Neural cell (in vitro differentiated cells): ENCODE data around the gene PDC. TPM values are rescaled to one million over a fixed set of nuclear protein-coding genes. Genes with fewer than 3 reads are reported as not detected.

Experiments
- H2AFZ ChIP-seq: fragments of 200-600, 300-800 bp; sonication (generic), shearing (Covaris generic); 2 replicates; pipeline ENCODE4 v1.6.0; 2014; ENCODE audit warnings: low read depth, mild to moderate bottlenecking, antibody characterized with exemption, low read length, moderate library complexity
- H3F3A ChIP-seq: fragments of 200-600 bp; shearing (Covaris generic); 2 replicates; pipeline ENCODE4 v1.6.1; 2016; ENCODE audit warnings: mild to moderate bottlenecking, moderate library complexity, mixed read lengths, antibody characterized with exemption, low read length; ENCODE audit not compliant: insufficient read depth, poor library complexity, severe bottlenecking
- H3K27ac ChIP-seq: fragments of 200-600, 300-800 bp; sonication (generic), shearing (Covaris generic); 2 replicates; pipeline ENCODE4 v1.5.1; 2014; ENCODE audit warnings: mild to moderate bottlenecking, low read length, moderate library complexity
- H3K27me3 ChIP-seq: fragments of 300-800, 200-600 bp; sonication (generic), shearing (Covaris generic); 2 replicates; pipeline ENCODE4 v1.6.0; 2014; ENCODE audit warnings: mild to moderate bottlenecking, low read depth, low read length, moderate library complexity; ENCODE audit not compliant: insufficient read depth
- H3K36me3 ChIP-seq: fragments of 300-800, 200-600 bp; sonication (generic), shearing (Covaris generic); 2 replicates; pipeline ENCODE4 v1.5.1; 2014; ENCODE audit warnings: mild to moderate bottlenecking, antibody characterized with exemption, low read length, moderate library complexity; ENCODE audit not compliant: insufficient read depth
- H3K4me2 ChIP-seq: fragments of 300-800, 200-600 bp; sonication (generic), shearing (Covaris generic); 2 replicates; pipeline ENCODE4 v1.6.0; 2014; ENCODE audit warnings: mild to moderate bottlenecking, low read length
- H3K4me3 ChIP-seq: fragments of 300-800, 200-600 bp; sonication (generic), shearing (Covaris generic); 2 replicates; pipeline ENCODE4 v1.5.1; 2014; ENCODE audit warnings: mild to moderate bottlenecking, low read length, moderate library complexity
- H3K79me2 ChIP-seq: fragments of 200-600 bp; shearing (Covaris generic); replicated peaks from 2 replicates; pipeline ENCODE4 v1.6.0; 2014; ENCODE audit warnings: mild to moderate bottlenecking, low read length, moderate library complexity; ENCODE audit not compliant: insufficient read depth
- H3K9ac ChIP-seq: fragments of 300-800, 200-600 bp; sonication (generic), shearing (Covaris generic); 2 replicates; pipeline ENCODE4 v1.6.1; 2016; ENCODE audit warnings: mild to moderate bottlenecking, low read length, mixed read lengths
- H3K9me2 ChIP-seq: fragments of 200-600 bp; shearing (Covaris generic); 2 replicates; pipeline ENCODE4 v1.6.1; 2016; ENCODE audit warnings: mild to moderate bottlenecking, low read length, mixed read lengths; ENCODE audit not compliant: insufficient read depth
- H3K9me3 ChIP-seq: fragments of 200-600, 300-800 bp; sonication (generic), shearing (Covaris generic); 2 replicates; pipeline ENCODE4 v1.6.1; 2016; ENCODE audit warnings: mild to moderate bottlenecking, mixed run types, low read length, moderate library complexity, mixed read lengths
- H4K20me1 ChIP-seq: fragments of 200-600 bp; shearing (Covaris generic); 2 replicates; pipeline ENCODE4 v1.6.1; 2016; ENCODE audit warnings: mild to moderate bottlenecking, mixed run types; ENCODE audit not compliant: insufficient read depth
- EP300 ChIP-seq: fragments of 450-650 bp; conservative IDR thresholded peaks from 2 replicates; pipeline ENCODE4 v1.6.1; 2014; ENCODE audit warnings: antibody characterized with exemption, mild to moderate bottlenecking, moderate library complexity; ENCODE audit not compliant: poor library complexity, severe bottlenecking
- EZH2 ChIP-seq: fragments of 200-600, 300-800 bp; shearing (Covaris generic), sonication (generic); IDR thresholded peaks from 2 replicates; pipeline ENCODE4 v1.6.1; 2014; ENCODE audit warnings: antibody characterized with exemption, low read length, borderline replicate concordance, mild to moderate bottlenecking; ENCODE audit not compliant: insufficient read depth, poor library complexity, severe bottlenecking
- MXI1 ChIP-seq: fragments of 450-650 bp; conservative IDR thresholded peaks from 2 replicates; pipeline ENCODE4 v1.6.1; 2014; ENCODE audit warnings: antibody characterized with exemption, mild to moderate bottlenecking; ENCODE audit not compliant: poor library complexity, severe bottlenecking
- POLR2AphosphoS5 ChIP-seq: IDR thresholded peaks from 2 replicates; pipeline ENCODE4 v1.6.1; 2012
- RAD21 ChIP-seq: fragments of 450-650 bp; conservative IDR thresholded peaks from 2 replicates; pipeline ENCODE4 v1.6.1; 2014; ENCODE audit warnings: antibody characterized with exemption, mild to moderate bottlenecking, moderate library complexity
- SMC3 ChIP-seq: fragments of 450-650 bp; conservative IDR thresholded peaks from 2 replicates; pipeline ENCODE4 v1.6.1; 2014; ENCODE audit warnings: antibody characterized with exemption, mild to moderate bottlenecking, moderate library complexity; ENCODE audit not compliant: poor library complexity
- TAF1 ChIP-seq: IDR thresholded peaks from 2 replicates; pipeline ENCODE4 v1.6.1; 2012; ENCODE audit warnings: low read depth
- polyA plus RNA-seq: library from polyadenylated mRNA; depleted of rRNA; stranded (reverse); fragments of >200 nt; gene quantifications from 2 replicates; pipeline ENCODE4 v1.2.3, GENCODE V29; 2014
- TF ChIP-seq, protein P1 (sequence below): fragments of 450-650 bp; IDR thresholded peaks from 2 replicates; pipeline ENCODE4 v1.5.1; 2014; ENCODE audit warnings: antibody characterized with exemption, mild to moderate bottlenecking, moderate library complexity; ENCODE audit not compliant: poor library complexity, severe bottlenecking
- TF ChIP-seq, protein P2 (sequence below): IDR thresholded peaks from 2 replicates; pipeline ENCODE4 v1.6.1; 2012; ENCODE audit warnings: borderline replicate concordance

PDC gene
- polyA plus RNA-seq, 1 donor from 2014 or later = not detected

DNA sequence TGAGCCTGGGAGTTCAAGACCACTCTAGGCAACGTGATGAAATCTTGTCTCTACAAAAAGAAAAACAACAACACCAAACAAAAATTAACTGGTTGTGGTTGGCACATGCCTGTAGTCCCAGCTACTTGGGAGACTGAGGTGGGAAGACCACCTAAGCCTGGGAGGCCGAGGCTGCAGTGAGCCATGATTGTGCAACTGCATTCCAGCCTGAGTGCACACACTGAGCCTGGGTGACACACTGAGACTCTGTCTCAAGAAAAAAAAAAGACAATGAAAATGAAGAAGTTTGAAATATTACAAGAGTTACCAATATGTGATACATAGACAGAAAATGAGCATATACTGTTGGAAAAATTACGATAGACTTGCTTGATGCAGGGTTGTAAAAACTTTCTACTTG, 31.9 kb downstream of the PDC start:
- no peaks in the 10 kb centered on the region for H3K9me3 ChIP-seq
- H3K36me3 ChIP-seq = no peaks in the 10 kb centered on the region
- no peak overlapping the region for H3K9ac ChIP-seq
- H3K4me3 ChIP-seq = no peak overlapping the region
- no peaks in the 10 kb centered on the region for H3K79me2 ChIP-seq
- no peaks in the 10 kb centered on the region for H3K9me2 ChIP-seq
- no peak overlapping the region for H2AFZ ChIP-seq
- TF ChIP-seq EZH2 = no peak
- TF ChIP-seq TAF1 = no peak
- TF ChIP-seq, protein P1, sequence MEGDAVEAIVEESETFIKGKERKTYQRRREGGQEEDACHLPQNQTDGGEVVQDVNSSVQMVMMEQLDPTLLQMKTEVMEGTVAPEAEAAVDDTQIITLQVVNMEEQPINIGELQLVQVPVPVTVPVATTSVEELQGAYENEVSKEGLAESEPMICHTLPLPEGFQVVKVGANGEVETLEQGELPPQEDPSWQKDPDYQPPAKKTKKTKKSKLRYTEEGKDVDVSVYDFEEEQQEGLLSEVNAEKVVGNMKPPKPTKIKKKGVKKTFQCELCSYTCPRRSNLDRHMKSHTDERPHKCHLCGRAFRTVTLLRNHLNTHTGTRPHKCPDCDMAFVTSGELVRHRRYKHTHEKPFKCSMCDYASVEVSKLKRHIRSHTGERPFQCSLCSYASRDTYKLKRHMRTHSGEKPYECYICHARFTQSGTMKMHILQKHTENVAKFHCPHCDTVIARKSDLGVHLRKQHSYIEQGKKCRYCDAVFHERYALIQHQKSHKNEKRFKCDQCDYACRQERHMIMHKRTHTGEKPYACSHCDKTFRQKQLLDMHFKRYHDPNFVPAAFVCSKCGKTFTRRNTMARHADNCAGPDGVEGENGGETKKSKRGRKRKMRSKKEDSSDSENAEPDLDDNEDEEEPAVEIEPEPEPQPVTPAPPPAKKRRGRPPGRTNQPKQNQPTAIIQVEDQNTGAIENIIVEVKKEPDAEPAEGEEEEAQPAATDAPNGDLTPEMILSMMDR = no peak
- no peak for TF ChIP-seq SMC3
- TF ChIP-seq, protein P2, sequence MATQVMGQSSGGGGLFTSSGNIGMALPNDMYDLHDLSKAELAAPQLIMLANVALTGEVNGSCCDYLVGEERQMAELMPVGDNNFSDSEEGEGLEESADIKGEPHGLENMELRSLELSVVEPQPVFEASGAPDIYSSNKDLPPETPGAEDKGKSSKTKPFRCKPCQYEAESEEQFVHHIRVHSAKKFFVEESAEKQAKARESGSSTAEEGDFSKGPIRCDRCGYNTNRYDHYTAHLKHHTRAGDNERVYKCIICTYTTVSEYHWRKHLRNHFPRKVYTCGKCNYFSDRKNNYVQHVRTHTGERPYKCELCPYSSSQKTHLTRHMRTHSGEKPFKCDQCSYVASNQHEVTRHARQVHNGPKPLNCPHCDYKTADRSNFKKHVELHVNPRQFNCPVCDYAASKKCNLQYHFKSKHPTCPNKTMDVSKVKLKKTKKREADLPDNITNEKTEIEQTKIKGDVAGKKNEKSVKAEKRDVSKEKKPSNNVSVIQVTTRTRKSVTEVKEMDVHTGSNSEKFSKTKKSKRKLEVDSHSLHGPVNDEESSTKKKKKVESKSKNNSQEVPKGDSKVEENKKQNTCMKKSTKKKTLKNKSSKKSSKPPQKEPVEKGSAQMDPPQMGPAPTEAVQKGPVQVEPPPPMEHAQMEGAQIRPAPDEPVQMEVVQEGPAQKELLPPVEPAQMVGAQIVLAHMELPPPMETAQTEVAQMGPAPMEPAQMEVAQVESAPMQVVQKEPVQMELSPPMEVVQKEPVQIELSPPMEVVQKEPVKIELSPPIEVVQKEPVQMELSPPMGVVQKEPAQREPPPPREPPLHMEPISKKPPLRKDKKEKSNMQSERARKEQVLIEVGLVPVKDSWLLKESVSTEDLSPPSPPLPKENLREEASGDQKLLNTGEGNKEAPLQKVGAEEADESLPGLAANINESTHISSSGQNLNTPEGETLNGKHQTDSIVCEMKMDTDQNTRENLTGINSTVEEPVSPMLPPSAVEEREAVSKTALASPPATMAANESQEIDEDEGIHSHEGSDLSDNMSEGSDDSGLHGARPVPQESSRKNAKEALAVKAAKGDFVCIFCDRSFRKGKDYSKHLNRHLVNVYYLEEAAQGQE = no peak
- no peak for TF ChIP-seq MXI1
- no peak for TF ChIP-seq EP300
- TF ChIP-seq POLR2AphosphoS5 = no peak
- TF ChIP-seq RAD21 = no peak
- H3K4me2 ChIP-seq = no peak overlapping the region
- H3K27me3 ChIP-seq = no peaks in the 10 kb centered on the region
- no peak overlapping the region for H3K27ac ChIP-seq
- no peaks in the 10 kb centered on the region for H3F3A ChIP-seq
- no peaks in the 10 kb centered on the region for H4K20me1 ChIP-seq

DNA sequence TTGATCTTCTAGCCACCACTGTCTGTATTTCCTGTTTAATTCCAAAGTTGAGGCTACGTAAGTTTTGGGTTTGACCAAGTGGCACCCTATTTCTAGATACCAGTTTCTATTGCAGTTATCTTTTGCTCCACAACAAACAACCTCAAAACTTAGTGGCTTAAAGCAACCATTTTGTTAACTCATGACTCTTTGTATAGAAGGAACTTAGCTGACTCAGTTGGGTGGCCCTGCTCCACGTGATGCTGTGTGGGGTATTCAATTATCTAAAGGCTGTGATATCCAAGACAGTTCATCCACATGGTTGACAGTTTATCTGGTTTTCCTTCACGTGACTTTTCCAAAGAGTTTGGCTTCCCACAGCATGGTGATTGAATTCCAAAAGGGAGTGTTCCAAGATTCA, 34.8 kb downstream of the PDC start:
- Histone ChIP-seq H3F3A (no peaks in the 10 kb centered on the region), H3K36me3 (no peaks in the 10 kb centered on the region), H3K9me3 (no peaks in the 10 kb centered on the region), H3K79me2 (no peaks in the 10 kb centered on the region), H2AFZ (no peak overlapping the region), H3K9ac (no peak overlapping the region), H3K27ac (no peak overlapping the region), H3K4me3 (no peak overlapping the region), H4K20me1 (no peaks in the 10 kb centered on the region), H3K9me2 (no peaks in the 10 kb centered on the region), H3K4me2 (no peak overlapping the region), H3K27me3 (no peaks in the 10 kb centered on the region)
- no peak for TF ChIP-seq RAD21
- no peak for TF ChIP-seq TAF1
- no peak for TF ChIP-seq SMC3
- TF ChIP-seq, protein P1 = no peak
- no peak for TF ChIP-seq POLR2AphosphoS5
- no peak for TF ChIP-seq EP300
- no peak for TF ChIP-seq EZH2
- TF ChIP-seq, protein P2 = no peak
- no peak for TF ChIP-seq MXI1
